Choroid plexus epithelial cell (primary cell): ENCODE data around the gene GAP43.

Experiments
- DNase-seq: peaks from one replicate; pipeline ENCODE4 v3.0.0-alpha.2; 2010; ENCODE audit warnings: low read depth
- H3K4me3 ChIP-seq: 2 replicates; pipeline ENCODE4 v1.5.1; 2011; ENCODE audit warnings: low read depth, mild to moderate bottlenecking, control low read depth, low read length, moderate library complexity
- TF ChIP-seq, protein P1 (sequence below): conservative IDR thresholded peaks from 2 replicates; pipeline ENCODE4 v1.5.1; 2011; ENCODE audit warnings: low read depth, mild to moderate bottlenecking, control low read depth, inconsistent platforms, low read length, moderate library complexity

The GAP43 gene

DNA sequence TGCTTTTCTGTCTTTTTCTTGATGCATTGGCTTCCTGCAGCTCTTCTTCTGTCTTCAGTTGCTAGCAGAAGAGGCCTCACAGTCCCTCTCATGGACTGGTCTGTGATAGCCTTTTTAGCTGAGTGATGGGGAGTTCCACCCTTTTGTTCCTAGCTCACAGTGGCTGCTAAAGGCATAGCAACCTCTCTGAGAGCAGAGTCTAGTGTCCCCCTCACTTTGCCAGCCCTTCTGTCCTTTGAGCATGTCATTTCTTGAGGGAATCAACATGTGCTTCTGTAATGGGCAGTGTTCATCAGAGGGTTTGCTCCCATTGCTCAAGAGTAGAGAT is 44.4 kb downstream of the GAP43 start:
- no peak for DNase-seq
- TF ChIP-seq, protein P1, sequence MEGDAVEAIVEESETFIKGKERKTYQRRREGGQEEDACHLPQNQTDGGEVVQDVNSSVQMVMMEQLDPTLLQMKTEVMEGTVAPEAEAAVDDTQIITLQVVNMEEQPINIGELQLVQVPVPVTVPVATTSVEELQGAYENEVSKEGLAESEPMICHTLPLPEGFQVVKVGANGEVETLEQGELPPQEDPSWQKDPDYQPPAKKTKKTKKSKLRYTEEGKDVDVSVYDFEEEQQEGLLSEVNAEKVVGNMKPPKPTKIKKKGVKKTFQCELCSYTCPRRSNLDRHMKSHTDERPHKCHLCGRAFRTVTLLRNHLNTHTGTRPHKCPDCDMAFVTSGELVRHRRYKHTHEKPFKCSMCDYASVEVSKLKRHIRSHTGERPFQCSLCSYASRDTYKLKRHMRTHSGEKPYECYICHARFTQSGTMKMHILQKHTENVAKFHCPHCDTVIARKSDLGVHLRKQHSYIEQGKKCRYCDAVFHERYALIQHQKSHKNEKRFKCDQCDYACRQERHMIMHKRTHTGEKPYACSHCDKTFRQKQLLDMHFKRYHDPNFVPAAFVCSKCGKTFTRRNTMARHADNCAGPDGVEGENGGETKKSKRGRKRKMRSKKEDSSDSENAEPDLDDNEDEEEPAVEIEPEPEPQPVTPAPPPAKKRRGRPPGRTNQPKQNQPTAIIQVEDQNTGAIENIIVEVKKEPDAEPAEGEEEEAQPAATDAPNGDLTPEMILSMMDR: no peak
- H3K4me3 ChIP-seq: no peak overlapping the region

DNA sequence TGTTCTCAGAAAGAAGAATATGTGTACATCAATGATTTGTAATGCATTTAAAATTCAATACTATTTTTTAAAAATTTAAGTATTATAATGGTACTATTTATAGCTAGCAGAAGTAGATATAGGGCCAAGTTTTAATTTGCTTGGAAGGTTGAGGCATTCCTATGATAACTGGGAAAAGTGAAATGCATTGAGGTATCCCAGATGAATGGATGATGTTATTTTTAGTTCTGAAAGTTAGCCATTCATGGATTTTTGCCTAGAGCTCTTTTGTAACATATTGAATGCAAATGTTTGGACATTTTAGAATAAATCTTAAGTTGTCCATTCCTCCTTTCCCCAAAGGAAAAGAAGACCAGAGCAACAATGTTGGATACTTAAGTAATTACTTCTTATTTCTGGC is 47.6 kb downstream of the GAP43 start:
- H3K4me3 ChIP-seq: no peak overlapping the region
- TF ChIP-seq, protein P1: no peak
- DNase-seq: no peak

GRCh38 chr3:115671761-115672455 is 48.6 kb downstream of the GAP43 start:
- DNase-seq: peak; percentile 47
- no peak overlapping the region for H3K4me3 ChIP-seq
- TF ChIP-seq, protein P1: no peak

- no peak overlapping the region for H3K4me3 ChIP-seq
- no peak for DNase-seq
- TF ChIP-seq, protein P1: no peak
Measured at GRCh38 chr3:115673881-115674280, 50.6 kb downstream of the GAP43 start.

DNA sequence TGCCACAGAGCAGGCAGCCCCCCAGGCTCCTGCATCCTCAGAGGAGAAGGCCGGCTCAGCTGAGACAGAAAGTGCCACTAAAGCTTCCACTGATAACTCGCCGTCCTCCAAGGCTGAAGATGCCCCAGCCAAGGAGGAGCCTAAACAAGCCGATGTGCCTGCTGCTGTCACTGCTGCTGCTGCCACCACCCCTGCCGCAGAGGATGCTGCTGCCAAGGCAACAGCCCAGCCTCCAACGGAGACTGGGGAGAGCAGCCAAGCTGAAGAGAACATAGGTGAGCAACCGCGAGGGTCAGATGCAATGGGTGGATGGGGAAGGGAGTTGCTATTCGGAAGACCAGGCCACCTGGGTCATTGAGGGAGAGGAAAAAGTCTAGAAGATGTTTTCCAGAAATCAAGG is 53.0 kb downstream of the GAP43 start:
- DNase-seq: no peak
- TF ChIP-seq, protein P1: no peak
- no peak overlapping the region for H3K4me3 ChIP-seq

DNA sequence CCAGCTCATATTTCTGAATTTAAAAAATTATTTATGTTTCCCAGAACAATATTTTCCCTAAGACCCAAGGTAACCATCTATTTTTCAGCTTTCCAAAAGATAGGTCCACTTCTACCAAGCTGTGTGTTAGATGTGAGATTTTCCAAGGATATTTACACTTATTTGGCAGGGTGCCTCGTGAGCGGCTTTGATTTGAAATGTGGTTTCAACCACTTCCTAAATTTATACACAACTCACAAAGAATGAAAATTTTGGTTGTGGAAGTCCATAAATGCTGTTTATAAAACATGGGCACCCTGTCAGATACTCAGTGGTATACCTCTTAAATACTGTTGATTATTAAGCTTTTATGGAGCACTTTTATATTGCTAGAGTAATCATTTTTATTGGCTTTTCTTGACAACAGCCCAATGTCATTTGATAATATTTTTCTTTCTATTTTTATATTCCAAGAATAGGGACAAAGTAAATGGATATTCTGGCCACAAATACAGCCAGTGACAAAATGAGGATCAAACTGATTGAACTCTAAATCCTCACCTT is 57.6 kb downstream of the GAP43 start:
- no peak for DNase-seq
- TF ChIP-seq, protein P1: no peak
- no peak overlapping the region for H3K4me3 ChIP-seq

- no peak overlapping the region for H3K4me3 ChIP-seq
- TF ChIP-seq, protein P1: no peak
- DNase-seq: no peak
Measured at GRCh38 chr3:115681736-115682135, 58.4 kb downstream of the GAP43 start.
